Measurements from ENCODE around the gene TSPAN14.

DNA sequence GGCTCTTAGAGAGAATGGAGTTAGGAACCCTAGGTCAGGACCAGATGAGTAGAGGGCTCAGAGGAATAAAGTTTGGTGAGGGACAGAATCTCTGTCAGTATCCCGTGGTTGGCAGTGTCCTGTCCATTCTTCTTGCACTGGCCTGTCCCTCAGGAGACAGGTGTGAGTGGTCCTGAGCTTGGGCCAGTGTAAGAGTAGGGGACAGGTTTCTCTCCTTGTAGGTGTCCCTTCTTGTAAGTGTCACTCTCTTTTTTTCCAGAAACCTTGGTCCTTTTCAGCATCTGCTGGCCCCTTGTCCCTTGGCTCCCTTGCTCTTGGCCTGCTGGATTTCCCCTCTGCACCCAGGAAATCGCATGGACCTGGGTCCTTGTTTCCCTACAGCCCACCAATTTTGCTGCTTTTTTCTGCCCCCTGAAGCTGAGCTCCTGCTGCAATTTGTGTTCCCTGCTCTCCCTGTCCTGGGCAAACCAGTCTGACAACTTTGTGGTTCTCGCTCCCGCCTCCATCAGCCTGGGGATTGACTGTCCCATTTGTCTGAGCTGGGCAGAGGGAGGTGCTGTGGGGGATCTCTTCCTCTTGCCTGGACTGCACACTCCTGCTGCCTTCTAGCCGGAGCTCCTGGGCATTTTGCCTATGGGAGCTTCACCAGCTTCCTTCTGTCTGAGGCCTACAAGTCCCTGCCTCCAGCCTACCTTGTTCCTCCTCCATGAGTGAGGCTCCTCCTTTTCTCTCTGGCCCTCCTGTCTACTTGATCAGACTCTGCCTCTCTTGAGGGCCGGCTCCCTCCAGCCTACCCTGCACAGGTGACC is 6.5 kb downstream of the TSPAN14 start:
- TF ChIP-seq, protein P1, sequence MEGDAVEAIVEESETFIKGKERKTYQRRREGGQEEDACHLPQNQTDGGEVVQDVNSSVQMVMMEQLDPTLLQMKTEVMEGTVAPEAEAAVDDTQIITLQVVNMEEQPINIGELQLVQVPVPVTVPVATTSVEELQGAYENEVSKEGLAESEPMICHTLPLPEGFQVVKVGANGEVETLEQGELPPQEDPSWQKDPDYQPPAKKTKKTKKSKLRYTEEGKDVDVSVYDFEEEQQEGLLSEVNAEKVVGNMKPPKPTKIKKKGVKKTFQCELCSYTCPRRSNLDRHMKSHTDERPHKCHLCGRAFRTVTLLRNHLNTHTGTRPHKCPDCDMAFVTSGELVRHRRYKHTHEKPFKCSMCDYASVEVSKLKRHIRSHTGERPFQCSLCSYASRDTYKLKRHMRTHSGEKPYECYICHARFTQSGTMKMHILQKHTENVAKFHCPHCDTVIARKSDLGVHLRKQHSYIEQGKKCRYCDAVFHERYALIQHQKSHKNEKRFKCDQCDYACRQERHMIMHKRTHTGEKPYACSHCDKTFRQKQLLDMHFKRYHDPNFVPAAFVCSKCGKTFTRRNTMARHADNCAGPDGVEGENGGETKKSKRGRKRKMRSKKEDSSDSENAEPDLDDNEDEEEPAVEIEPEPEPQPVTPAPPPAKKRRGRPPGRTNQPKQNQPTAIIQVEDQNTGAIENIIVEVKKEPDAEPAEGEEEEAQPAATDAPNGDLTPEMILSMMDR (conservative IDR thresholded peaks at IDR 0.05; ENCODE audit: low read depth, low read length) = no peak
- TF ChIP-seq EZH2 (IDR thresholded peaks at IDR 0.05; ENCODE audit: low read length, unreplicated experiment) = no peak
- TF ChIP-seq EZH2phosphoT487 (IDR thresholded peaks at IDR 0.05; ENCODE audit: borderline replicate concordance, low read length) = no peak

Data from PC-3 (cell line).